D721Med (cell line): Measurements from ENCODE around the gene HLX.

Experiments used
- DNase-seq: peaks from one replicate; pipeline ENCODE4 v3.0.0; 2011; ENCODE audit warnings: low spot score; ENCODE audit not compliant: insufficient read length
- FAIRE-seq: peaks from 2 replicates; lab custom pipeline; 2011; peaks lifted over from hg19 to GRCh38; lab: Jason Lieb, UNC
- TF ChIP-seq, protein P1 (sequence below): IDR thresholded peaks from 2 replicates; pipeline ENCODE4 v1.5.1; 2012; ENCODE audit warnings: mild to moderate bottlenecking, control low read depth; ENCODE audit not compliant: insufficient read depth; ENCODE audit errors: missing control alignments

Gene HLX, protein sequence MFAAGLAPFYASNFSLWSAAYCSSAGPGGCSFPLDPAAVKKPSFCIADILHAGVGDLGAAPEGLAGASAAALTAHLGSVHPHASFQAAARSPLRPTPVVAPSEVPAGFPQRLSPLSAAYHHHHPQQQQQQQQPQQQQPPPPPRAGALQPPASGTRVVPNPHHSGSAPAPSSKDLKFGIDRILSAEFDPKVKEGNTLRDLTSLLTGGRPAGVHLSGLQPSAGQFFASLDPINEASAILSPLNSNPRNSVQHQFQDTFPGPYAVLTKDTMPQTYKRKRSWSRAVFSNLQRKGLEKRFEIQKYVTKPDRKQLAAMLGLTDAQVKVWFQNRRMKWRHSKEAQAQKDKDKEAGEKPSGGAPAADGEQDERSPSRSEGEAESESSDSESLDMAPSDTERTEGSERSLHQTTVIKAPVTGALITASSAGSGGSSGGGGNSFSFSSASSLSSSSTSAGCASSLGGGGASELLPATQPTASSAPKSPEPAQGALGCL

DNA sequence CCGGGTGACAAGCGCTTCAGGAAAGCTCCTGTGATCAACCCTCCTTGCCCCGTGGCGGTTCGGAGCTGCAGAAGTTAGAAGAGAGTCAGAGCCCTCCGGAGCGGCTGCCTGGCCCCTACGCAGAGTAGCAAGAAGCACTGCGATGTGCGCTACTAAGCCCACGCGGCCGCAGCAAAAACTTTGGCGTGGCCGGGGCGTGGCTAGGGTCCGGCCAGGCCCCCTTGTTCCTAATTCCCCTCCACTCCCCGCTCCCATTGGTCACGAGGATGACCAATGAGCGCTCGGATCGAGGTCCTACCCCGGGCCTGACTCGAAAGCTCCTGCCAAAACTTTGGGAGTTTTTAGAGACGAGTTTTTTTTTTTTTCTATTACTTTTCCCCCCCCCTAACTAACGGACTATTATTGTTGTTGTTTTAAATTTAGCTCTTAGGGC lies at the start of gene HLX:
HLX (plus strand) TSS at position 368 of the 433 bp plus-strand sequence. CDS start 415 bp downstream, outside the sequence.
- FAIRE-seq, result peak; percentile 44

DNA sequence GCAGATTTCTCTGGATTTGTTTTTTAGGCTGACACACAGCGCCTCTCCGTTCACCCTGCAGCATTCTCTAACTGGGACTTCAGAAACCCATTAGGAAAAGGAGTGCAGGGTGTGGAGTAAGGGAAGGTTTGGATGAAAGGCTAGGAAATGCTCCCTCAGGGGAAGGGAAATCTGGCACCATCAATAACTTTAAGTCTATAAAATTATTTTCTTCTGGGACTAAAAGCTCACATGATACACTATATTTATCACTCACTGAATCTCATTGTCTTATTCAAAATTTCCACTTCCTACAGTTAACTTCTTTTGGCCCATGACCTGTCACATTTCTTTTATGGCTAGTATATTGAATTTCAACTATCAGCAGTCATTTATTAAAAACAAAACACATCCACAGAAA lies 45.8 kb upstream of the HLX start:
- FAIRE-seq (no peak), DNase-seq (no peak)
- TF ChIP-seq, protein P1, sequence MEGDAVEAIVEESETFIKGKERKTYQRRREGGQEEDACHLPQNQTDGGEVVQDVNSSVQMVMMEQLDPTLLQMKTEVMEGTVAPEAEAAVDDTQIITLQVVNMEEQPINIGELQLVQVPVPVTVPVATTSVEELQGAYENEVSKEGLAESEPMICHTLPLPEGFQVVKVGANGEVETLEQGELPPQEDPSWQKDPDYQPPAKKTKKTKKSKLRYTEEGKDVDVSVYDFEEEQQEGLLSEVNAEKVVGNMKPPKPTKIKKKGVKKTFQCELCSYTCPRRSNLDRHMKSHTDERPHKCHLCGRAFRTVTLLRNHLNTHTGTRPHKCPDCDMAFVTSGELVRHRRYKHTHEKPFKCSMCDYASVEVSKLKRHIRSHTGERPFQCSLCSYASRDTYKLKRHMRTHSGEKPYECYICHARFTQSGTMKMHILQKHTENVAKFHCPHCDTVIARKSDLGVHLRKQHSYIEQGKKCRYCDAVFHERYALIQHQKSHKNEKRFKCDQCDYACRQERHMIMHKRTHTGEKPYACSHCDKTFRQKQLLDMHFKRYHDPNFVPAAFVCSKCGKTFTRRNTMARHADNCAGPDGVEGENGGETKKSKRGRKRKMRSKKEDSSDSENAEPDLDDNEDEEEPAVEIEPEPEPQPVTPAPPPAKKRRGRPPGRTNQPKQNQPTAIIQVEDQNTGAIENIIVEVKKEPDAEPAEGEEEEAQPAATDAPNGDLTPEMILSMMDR, result no peak

More for the DNA sequence above, at the start of gene HLX:
- TF ChIP-seq, protein P1, result no peak
- peak; percentile 94 for DNase-seq

DNA sequence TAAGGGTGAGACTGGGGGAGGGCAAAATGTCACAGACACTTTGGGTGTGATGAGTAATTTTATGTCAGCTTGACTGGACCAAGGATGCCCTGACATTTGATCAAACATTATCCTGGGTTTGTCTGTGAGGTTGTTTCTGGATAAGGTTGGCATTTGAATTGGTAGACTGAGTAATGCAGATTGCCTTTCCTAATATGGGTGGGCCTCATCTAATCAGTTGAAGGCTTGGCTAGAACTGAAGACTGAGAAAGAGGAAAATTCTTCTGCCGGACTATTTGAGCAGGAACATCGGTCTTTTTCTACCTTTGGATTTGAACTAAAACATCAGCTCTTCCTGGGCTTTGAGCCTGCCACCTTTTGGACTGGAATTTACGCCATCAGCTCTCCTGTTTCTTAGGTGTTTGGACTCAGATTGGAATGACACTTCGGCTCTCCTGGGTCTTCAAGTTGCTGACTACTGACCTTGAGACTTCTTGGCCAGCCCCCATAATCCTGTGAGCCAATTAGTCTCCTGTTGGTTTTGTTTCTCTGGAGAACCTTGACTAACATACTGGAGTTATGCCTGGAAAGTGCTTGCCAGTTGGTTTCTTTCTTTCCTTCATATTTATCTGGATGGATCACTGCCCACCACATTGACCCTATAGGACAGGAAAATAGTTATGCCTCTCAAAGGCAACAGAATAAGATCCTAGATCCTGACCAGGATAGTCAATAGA lies 44.9 kb upstream of the HLX start:
- TF ChIP-seq, protein P1, result no peak
- no peak for FAIRE-seq
- no peak for DNase-seq

DNA sequence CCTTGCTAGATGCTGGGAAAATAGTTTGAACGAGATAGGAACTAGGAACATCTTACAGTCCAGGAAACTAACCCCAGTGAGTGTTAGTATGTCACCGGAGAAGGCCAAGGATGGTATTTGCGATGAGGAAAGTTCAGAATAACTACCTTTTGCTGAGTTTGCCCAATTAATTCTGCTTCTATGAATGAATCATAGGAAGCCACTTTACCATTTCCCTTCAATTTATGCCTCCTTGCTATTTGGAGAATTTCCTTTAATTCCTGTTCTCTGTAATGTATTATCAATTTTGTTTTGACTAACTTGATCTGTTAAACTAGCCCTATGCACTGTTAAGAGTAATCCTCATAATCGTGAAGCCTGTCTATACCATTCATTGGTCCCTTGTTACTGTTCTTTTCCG lies 40.7 kb upstream of the HLX start:
- FAIRE-seq (no peak), DNase-seq (no peak)
- TF ChIP-seq, protein P1, result no peak

DNA sequence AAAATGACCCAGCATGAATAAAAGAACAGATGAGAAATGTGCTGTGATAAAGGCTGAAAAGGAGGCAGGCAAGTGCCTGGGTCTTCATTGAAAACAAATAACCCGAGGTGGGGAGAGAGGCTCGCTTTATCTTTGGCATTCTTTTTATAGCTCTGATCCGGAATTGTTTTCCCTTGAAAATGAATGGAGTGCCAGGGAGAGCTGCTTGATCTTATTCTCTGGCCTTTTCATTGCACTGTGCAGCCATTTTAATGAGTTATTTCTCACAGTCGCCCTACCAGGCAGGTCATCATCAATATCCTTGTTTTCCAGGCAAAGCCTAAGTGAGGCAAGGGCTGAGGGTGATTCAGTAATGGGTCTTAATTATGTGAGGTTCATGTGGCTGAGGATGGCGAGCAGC lies 39.8 kb upstream of the HLX start:
- no peak for FAIRE-seq
- DNase-seq, result no peak
- TF ChIP-seq, protein P1, result no peak

DNA sequence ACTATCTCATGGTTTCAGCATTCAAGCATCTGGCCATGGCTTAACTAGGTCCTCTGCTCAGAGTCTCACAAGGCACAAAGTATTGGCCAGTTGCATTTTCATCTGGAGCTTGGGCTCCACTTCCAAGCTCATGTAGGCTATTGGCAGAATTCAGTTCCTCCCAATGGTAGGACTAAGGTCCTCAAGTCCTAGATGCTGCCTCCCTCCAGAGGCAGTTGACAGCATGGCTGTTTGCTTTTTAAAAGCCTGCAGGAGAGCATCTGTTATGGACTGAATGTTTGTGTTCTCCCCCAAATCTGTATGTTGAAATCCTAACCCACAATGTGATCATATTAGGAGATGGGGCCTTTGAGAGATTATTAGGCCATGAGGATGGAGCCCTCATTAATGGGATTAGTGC lies 38.0 kb upstream of the HLX start:
- FAIRE-seq, result no peak
- no peak for DNase-seq
- TF ChIP-seq, protein P1, result no peak
